Endodermal cell (in vitro differentiated cells): ENCODE results near the gene FNDC5. TPM values are rescaled to one million over a fixed set of nuclear protein-coding genes. Genes with fewer than 3 reads are reported as not detected.

ENCODE experiments used
- DNase-seq: peaks from one replicate; pipeline ENCODE4 v3.0.0-alpha.2; 2017
- H3K27ac ChIP-seq: 2 replicates; pipeline ENCODE4 v1.5.1; 2013; ENCODE audit warnings: mild to moderate bottlenecking, low read depth, low read length, moderate library complexity
- H3K27me3 ChIP-seq: 2 replicates; pipeline ENCODE4 v1.6.1; 2013; ENCODE audit warnings: mild to moderate bottlenecking, low read length, moderate library complexity; ENCODE audit not compliant: insufficient read depth, control insufficient read depth, poor library complexity, severe bottlenecking
- H3K36me3 ChIP-seq: 2 replicates; pipeline ENCODE4 v1.7.0; 2013; ENCODE audit warnings: mild to moderate bottlenecking, low read length, moderate library complexity; ENCODE audit not compliant: control insufficient read depth, insufficient read depth
- H3K4me1 ChIP-seq: one replicate; pipeline ENCODE4 v1.7.0; 2013; ENCODE audit warnings: low read length; ENCODE audit not compliant: control insufficient read depth, insufficient read depth
- H3K4me3 ChIP-seq: 2 replicates; pipeline ENCODE4 v1.5.1; 2013; ENCODE audit warnings: mild to moderate bottlenecking, low read length, moderate library complexity
- H3K9ac ChIP-seq: 2 replicates; pipeline ENCODE4 v1.6.1; 2013; ENCODE audit warnings: mild to moderate bottlenecking, low read length, moderate library complexity; ENCODE audit not compliant: poor library complexity, severe bottlenecking; ENCODE audit errors: extremely low read depth
- H3K9me3 ChIP-seq: 2 replicates; pipeline ENCODE4 v1.6.1; 2013; ENCODE audit warnings: mild to moderate bottlenecking, low read length, moderate library complexity; ENCODE audit not compliant: control insufficient read depth
- H3K27ac Mint-ChIP-seq: 2 replicates; pipeline ENCODE4 v1.8.0; 2020; ENCODE audit warnings: mixed read lengths
- H3K27me3 Mint-ChIP-seq: 2 replicates; pipeline ENCODE4 v1.8.0; 2021; ENCODE audit warnings: mild to moderate bottlenecking, mixed read lengths; ENCODE audit not compliant: insufficient read depth
- H3K36me3 Mint-ChIP-seq: 2 replicates; pipeline ENCODE4 v1.8.0; 2020; ENCODE audit warnings: low read depth, mixed read lengths
- H3K4me1 Mint-ChIP-seq: 2 replicates; pipeline ENCODE4 v1.8.0; 2020; ENCODE audit warnings: mixed read lengths
- H3K4me3 Mint-ChIP-seq: 2 replicates; pipeline ENCODE4 v1.8.0; 2020; ENCODE audit warnings: mild to moderate bottlenecking, moderate library complexity, mixed read lengths
- H3K9me3 Mint-ChIP-seq: 2 replicates; pipeline ENCODE4 v1.8.0; 2020; ENCODE audit warnings: mild to moderate bottlenecking, mixed read lengths
- WGBS, 2 experiments: methylation state at CpG; one replicate each; pipeline versions ENCODE4 v1.1.5 to v1.1.7; 2013; ENCODE audit warnings: missing lambda C conversion rate in 2 of 2, mixed read lengths in 1 of 2; ENCODE audit not compliant: insufficient coverage in 1 of 2, insufficient read length in 1 of 2; 5-methylcytosine and 5-hydroxymethylcytosine counted together
- total RNA-seq, 2 donors: library from RNA; stranded (reverse); fragmentation: NEBNext Ultra II Directional in 1 of 2; extraction: Animal tissue kit (Norgen Biotek cat#: 25700) in 1 of 2; gene quantifications; 2 replicates in 1 of 2; 3 replicates in 1 of 2; pipeline ENCODE4 v1.2.1, GENCODE V29; 2021
- TF ChIP-seq, protein P1 (sequence below): fragments of 200-600 bp; sonication (generic); conservative IDR thresholded peaks from 2 replicates; pipeline ENCODE4 v1.5.0; 2021; ENCODE audit warnings: antibody characterized with exemption, mild to moderate bottlenecking

The FNDC5 gene
- total RNA-seq, 2 donors from 2014 or later: 6.0 to 7.2 TPM

DNA sequence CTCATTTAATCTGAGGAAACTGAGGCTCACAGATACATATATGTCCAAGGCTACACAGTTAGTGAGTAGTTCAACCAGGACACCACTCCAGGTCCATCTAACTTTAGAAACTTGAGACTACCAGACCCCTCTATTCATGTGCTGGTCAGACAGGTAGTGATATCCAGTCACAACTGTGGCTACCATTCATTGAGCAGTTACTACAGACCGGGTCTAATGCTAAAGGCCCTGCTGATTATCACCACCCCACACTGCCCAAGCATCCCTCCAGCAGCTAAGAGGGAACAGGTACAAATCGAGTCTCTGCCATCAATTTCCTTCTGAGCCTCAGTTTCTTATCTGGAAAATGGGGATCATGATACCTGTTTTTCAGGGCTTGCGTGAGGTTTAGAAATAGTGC lies 20.9 kb upstream of the FNDC5 start:
- Histone ChIP-seq H3K27me3 (peaks cover 77% of the 10 kb centered on the region), H3K36me3 (no peaks in the 10 kb centered on the region), H3K4me3 (no peak overlapping the region), H3K27ac (no peak overlapping the region), H3K4me1 (no peaks in the 10 kb centered on the region), H3K9me3 (no peaks in the 10 kb centered on the region), H3K9ac (no peak overlapping the region)
- TF ChIP-seq, protein P1, sequence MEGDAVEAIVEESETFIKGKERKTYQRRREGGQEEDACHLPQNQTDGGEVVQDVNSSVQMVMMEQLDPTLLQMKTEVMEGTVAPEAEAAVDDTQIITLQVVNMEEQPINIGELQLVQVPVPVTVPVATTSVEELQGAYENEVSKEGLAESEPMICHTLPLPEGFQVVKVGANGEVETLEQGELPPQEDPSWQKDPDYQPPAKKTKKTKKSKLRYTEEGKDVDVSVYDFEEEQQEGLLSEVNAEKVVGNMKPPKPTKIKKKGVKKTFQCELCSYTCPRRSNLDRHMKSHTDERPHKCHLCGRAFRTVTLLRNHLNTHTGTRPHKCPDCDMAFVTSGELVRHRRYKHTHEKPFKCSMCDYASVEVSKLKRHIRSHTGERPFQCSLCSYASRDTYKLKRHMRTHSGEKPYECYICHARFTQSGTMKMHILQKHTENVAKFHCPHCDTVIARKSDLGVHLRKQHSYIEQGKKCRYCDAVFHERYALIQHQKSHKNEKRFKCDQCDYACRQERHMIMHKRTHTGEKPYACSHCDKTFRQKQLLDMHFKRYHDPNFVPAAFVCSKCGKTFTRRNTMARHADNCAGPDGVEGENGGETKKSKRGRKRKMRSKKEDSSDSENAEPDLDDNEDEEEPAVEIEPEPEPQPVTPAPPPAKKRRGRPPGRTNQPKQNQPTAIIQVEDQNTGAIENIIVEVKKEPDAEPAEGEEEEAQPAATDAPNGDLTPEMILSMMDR: no peak
- WGBS, 2 experiments: 93 to 100% methylated on average over 2 to 3 of the region's 3 CpGs
- Mint-ChIP-seq H3K27ac (no peak overlapping the region), H3K4me3 (no peak overlapping the region), H3K36me3 (no peaks in the 10 kb centered on the region), H3K9me3 (peaks cover 6% of the 10 kb centered on the region), H3K27me3 (peaks cover 92% of the 10 kb centered on the region), H3K4me1 (no peaks in the 10 kb centered on the region)
- no peak for DNase-seq

DNA sequence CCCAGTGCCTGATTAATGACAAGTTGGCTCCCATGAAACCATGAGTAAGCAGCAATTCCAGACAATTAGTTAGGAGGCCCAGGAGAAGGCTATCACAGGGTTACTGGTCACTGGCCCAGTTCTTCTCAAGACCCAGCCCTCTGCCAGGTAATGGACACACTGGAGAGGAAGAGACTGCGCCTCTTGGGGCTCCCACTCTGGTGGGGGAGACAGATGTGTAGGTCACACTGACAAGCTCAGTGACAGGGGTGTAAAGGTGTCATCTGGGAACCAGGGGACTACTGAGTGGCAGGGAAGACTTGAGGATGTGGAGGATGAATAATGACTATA lies 20.5 kb upstream of the FNDC5 start:
- peaks cover 89% of the 10 kb centered on the region for H3K27me3 Mint-ChIP-seq

DNA sequence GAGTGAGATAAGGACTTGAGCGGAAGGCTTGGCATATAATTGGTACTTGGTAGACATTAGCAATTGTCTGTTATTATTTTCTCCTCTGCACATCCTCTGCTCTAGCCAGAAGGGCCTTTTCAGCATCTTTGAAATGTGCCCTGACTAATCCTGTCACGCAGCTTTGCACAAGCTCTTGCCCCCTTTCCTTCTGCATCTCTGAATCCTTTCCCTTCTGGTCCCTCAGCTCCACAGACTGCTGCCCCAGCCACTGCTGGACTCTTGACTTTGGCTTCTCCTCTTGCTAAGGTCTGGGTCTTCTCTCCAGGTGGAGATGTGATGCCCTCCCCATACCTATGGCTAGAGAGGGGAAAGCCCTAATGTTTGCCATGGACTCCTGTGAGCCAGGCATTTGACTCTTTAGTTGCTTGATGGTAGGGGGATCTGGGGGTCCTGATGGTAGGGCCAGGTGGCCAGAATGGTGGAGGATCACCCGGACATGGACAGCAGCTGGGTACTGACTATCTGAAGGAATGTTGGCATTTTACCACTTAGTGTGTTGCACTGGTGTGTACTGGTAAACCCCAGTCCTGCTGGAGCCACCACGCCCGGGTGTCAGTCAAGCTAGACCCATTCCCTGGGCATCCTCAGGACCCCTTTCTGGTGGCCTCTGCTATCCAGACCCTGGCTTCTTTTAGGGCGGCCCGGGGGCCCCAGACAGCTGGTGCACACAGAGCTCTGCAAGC lies 20.0 kb upstream of the FNDC5 start:
- Histone ChIP-seq H3K27ac (no peak overlapping the region), H3K4me3 (no peak overlapping the region), H3K27me3 (peaks cover 84% of the 10 kb centered on the region), H3K9ac (no peak overlapping the region), H3K9me3 (no peaks in the 10 kb centered on the region), H3K36me3 (no peaks in the 10 kb centered on the region), H3K4me1 (no peaks in the 10 kb centered on the region)
- H3K27me3 Mint-ChIP-seq: peaks cover 88% of the 10 kb centered on the region
- no peaks in the 10 kb centered on the region for H3K4me1 Mint-ChIP-seq
- peaks cover 6% of the 10 kb centered on the region for H3K9me3 Mint-ChIP-seq
- H3K27ac Mint-ChIP-seq: no peak overlapping the region
- TF ChIP-seq, protein P1: no peak
- no peaks in the 10 kb centered on the region for H3K36me3 Mint-ChIP-seq
- DNase-seq: peak; percentile 38
- H3K4me3 Mint-ChIP-seq: no peak overlapping the region
- WGBS, 2 experiments: 87 to 97% methylated on average over 5 to 7 of the region's 7 CpGs

More for the DNA sequence above, 20.5 kb upstream of the FNDC5 start:
- H3K27ac ChIP-seq: no peak overlapping the region
- whole genome bisulfite sequencing, 2 experiments: 96 to 100% methylated on average over 1 of the region's 1 CpG
- peaks cover 6% of the 10 kb centered on the region for H3K9me3 Mint-ChIP-seq
- no peak overlapping the region for H3K9ac ChIP-seq
- no peak overlapping the region for H3K4me3 Mint-ChIP-seq
- TF ChIP-seq, protein P1: no peak
- H3K27me3 ChIP-seq: peaks cover 79% of the 10 kb centered on the region
- H3K36me3 ChIP-seq: no peaks in the 10 kb centered on the region
- no peak for DNase-seq
- no peak overlapping the region for H3K4me3 ChIP-seq
- H3K27ac Mint-ChIP-seq: no peak overlapping the region
- no peaks in the 10 kb centered on the region for H3K9me3 ChIP-seq
- no peaks in the 10 kb centered on the region for H3K4me1 Mint-ChIP-seq
- H3K4me1 ChIP-seq: no peaks in the 10 kb centered on the region
- no peaks in the 10 kb centered on the region for H3K36me3 Mint-ChIP-seq
